Esophagus (tissue), 2 donors: ENCODE measurements around the gene KCNH6. TPM values are rescaled to one million over a fixed set of nuclear protein-coding genes. Genes with fewer than 3 reads are reported as not detected.

Source experiments
- H3K27ac ChIP-seq, 2 donors: one replicate each; pipeline ENCODE4 v1.5.1; 2013; ENCODE audit warnings: low read depth in 2 of 2, mild to moderate bottlenecking in 2 of 2, inconsistent platforms in 1 of 2, low read length in 1 of 2, moderate library complexity in 1 of 2
- H3K27me3 ChIP-seq, 2 donors: one replicate each; pipeline ENCODE4 v1.6.1; 2013; ENCODE audit warnings: low read length in 2 of 2, control low read depth in 1 of 2, mild to moderate bottlenecking in 1 of 2; ENCODE audit not compliant: insufficient read depth in 2 of 2, control insufficient read depth in 1 of 2
- H3K36me3 ChIP-seq, 2 donors: one replicate each; pipeline ENCODE4 v1.6.1; 2013; ENCODE audit warnings: low read length in 1 of 2; ENCODE audit not compliant: control insufficient read depth in 2 of 2, insufficient read depth in 2 of 2
- H3K4me1 ChIP-seq, 2 donors: one replicate each; pipeline ENCODE4 v1.6.1; 2013; ENCODE audit warnings: low read length in 1 of 2; ENCODE audit not compliant: control insufficient read depth in 2 of 2, insufficient read depth in 2 of 2
- H3K4me3 ChIP-seq, 2 donors: one replicate each; pipeline ENCODE4 v1.5.1; 2013; ENCODE audit warnings: low read length in 2 of 2, mild to moderate bottlenecking in 2 of 2, low read depth in 1 of 2, moderate library complexity in 1 of 2
- H3K9me3 ChIP-seq, 2 donors: one replicate each; pipeline ENCODE4 v1.6.1; 2013; ENCODE audit warnings: mild to moderate bottlenecking in 2 of 2, low read depth in 1 of 2, low read length in 1 of 2, moderate library complexity in 1 of 2; ENCODE audit not compliant: control insufficient read depth in 2 of 2, insufficient read depth in 1 of 2
- WGBS, 2 donors: extraction: QIAGEN DNeasy Blood & Tissue Kit; methylation state at CpG; one replicate each; pipeline ENCODE4 v1.1.7; 2013; 5-methylcytosine and 5-hydroxymethylcytosine counted together
- polyA plus RNA-seq, 2 donors: library from polyadenylated mRNA; stranded (reverse); fragments of 200-250 nt; gene quantifications; one replicate each; pipeline ENCODE4 v1.2.3, GENCODE V29; 2013
- donor health status: healthy with polysubstance abuse.
- donor health status: Bipolar disorder and iron deficiency.

Gene KCNH6
- polyA plus RNA-seq, 2 donors: 0.04 TPM; not detected in 1

DNA sequence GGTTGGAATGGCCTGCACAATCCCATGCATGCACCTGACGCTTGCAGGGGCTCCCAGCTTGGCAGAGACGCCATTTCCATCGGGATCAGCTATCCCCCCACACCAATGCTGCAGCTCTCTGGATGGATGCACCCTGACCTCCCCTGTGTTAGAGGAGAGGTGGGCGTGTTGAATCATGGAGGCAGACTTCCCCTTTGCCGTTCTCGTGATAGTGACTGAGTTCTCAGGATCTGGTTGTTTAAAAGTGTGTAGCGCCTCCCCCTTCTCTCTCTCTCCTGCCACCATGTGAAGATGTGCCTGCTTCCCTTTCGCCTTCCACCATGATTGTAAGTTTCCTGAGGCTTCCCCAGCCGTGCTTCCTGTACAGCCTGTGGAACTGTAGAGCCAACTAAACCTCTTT lies 17.8 kb upstream of the KCNH6 start:
- Histone ChIP-seq H3K36me3 (no peaks in the 10 kb centered on the region), H3K9me3 (peaks cover 0 to under 1% of the 10 kb centered on the region in 2 donors), H3K4me1 (no peaks in the 10 kb centered on the region), H3K4me3 (no peak overlapping the region), H3K27ac (no peak overlapping the region), H3K27me3 (peaks cover 0 to 3% of the 10 kb centered on the region in 2 donors)
- 88 to 91% methylated on average over 9 of the region's 9 CpGs for WGBS, 2 donors

DNA sequence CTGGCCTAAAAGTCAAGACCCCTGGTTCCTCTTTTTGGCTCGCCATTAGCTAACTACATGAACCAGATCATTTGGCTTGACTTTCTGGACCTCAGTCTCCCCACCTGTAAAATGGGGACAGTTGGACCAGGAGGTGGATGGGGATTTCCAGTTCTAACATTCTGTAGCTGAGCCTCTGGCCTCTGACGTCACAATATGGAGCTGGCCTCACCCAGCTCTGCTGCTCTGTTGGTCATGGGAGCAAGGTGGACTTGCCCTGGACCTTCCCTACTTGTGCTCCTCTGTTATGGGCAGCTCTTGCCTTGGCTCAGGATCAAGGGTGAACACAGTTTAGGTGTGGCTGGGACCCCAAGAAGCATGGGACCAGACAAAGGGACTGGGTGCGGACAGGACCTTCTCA lies 16.5 kb upstream of the KCNH6 start:
- Histone ChIP-seq H3K27ac (no peak overlapping the region), H3K4me3 (no peak overlapping the region), H3K27me3 (peaks cover 0 to 3% of the 10 kb centered on the region in 2 donors), H3K36me3 (no peaks in the 10 kb centered on the region), H3K4me1 (no peaks in the 10 kb centered on the region), H3K9me3 (peaks cover 0 to 2% of the 10 kb centered on the region in 2 donors)
- WGBS, 2 donors: 88 to 94% methylated on average over 3 of the region's 3 CpGs

DNA sequence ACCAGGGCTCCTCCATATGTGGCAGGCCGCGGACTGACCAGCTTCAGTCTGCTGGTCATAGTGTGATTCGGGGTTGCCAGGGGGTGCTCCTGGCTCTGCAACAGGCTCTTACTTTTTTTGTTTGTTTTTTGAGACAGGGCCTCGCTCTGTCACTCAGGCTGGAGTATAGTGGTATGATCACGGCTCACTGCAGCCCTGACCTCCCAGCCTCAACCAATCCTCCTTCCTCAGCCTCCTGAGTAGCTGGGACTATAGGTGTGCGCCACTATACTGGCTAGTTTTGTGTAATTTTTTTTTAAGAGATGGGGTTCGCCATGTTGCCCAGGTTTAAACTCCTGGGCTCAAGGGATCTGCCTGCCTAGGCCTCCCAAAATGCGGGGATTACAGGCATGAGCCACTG lies 11.8 kb upstream of the KCNH6 start:
- Histone ChIP-seq H3K27ac (no peak overlapping the region), H3K9me3 (peaks cover 0 to 2% of the 10 kb centered on the region in 2 donors), H3K4me1 (no peaks in the 10 kb centered on the region), H3K4me3 (no peak overlapping the region), H3K27me3 (no peaks in the 10 kb centered on the region), H3K36me3 (no peaks in the 10 kb centered on the region)
- 87 to 93% methylated on average over 8 of the region's 8 CpGs for WGBS, 2 donors

DNA sequence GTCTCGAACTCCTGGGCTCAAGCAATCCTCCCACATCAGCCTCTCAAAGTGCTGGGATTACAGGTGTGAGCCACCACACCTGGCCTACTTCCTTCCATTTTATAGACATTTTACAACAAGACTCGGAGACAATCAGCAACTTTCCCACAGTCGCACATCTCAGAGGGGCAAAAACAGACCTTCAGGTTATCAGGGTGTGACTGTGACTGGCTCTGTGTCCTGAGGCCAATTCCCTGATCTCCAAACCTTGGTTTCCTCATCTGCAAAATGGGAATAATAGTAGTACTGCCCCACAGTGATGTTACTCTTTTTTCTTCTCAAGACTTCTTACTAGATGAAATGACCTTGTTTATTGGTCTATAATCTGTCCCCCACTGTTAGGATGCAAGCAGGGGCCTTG lies 10.8 kb upstream of the KCNH6 start:
- Histone ChIP-seq H3K27me3 (no peaks in the 10 kb centered on the region), H3K27ac (no peak overlapping the region), H3K4me1 (no peaks in the 10 kb centered on the region), H3K9me3 (peaks cover 0 to 2% of the 10 kb centered on the region in 2 donors), H3K36me3 (no peaks in the 10 kb centered on the region), H3K4me3 (no peak overlapping the region)
- 84 to 88% methylated on average over 3 of the region's 3 CpGs for WGBS, 2 donors

DNA sequence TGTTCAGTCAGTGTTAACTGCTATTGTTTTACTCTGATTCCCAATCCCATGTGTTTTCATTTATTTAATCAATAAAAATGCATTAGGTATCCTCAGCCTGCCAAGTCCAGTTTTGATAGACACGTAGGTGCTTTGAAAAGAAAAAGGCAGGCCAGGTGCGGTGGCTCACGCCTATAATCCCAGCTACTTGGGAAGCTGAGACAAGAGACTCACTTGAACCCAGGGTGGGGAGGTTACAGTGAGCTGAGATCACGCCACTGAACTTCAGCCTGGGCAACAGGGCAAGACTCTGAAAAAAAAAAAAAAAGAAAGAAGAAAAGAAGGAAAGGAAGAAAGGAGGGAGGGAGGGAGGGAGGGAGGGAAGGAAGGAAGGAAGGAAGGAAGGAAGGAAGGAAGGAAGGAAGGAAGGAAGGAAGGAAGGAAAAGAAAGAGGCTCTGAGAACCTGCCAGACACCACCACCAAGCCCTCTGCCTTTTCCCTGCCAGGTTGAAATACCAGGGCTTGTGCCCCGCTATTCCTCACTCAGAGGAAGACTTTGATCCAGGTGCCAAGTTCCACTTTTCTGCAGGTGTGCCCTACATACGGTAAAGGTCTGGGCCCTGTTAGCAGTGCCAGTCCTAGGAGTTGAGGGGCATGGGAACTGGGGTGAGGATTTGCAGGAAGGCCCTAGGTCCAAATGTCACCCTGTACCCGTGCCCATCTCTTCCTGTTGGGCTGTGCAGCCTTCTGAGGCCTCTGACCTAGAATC lies 10.1 kb upstream of the KCNH6 start:
- H3K4me3 ChIP-seq: no peak overlapping the region
- 60 to 64% methylated on average over 7 of the region's 7 CpGs for WGBS, 2 donors
- no peak overlapping the region for H3K27ac ChIP-seq
- H3K9me3 ChIP-seq: peaks cover 0 to 2% of the 10 kb centered on the region in 2 donors
- H3K4me1 ChIP-seq: no peaks in the 10 kb centered on the region
- no peaks in the 10 kb centered on the region for H3K36me3 ChIP-seq
- H3K27me3 ChIP-seq: no peaks in the 10 kb centered on the region

DNA sequence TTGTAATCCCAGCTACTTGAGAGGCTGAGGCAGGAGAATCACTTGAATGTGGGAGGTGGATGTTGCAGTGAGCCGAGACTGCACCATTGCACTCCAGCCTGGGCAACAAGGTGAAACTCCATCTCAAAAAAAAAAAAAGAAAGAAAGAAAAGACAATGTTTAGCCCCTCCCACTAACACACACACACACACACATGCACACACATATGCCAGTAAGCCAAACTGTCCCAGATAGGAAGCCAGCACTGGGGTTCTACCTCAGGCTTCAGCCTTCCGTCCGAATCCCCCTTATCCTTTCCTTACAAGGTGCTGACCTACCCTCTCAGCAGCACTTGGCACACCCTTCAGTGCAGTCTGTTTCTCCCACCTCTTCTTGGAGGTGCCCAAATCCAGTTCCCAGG lies 8.7 kb upstream of the KCNH6 start:
- Histone ChIP-seq H3K4me3 (no peak overlapping the region), H3K9me3 (peaks cover 0 to 2% of the 10 kb centered on the region in 2 donors), H3K27me3 (no peaks in the 10 kb centered on the region), H3K27ac (no peak overlapping the region), H3K4me1 (peaks cover 0 to 2% of the 10 kb centered on the region in 2 donors), H3K36me3 (no peaks in the 10 kb centered on the region)
- 86 to 88% methylated on average over 3 of the region's 3 CpGs for WGBS, 2 donors

DNA sequence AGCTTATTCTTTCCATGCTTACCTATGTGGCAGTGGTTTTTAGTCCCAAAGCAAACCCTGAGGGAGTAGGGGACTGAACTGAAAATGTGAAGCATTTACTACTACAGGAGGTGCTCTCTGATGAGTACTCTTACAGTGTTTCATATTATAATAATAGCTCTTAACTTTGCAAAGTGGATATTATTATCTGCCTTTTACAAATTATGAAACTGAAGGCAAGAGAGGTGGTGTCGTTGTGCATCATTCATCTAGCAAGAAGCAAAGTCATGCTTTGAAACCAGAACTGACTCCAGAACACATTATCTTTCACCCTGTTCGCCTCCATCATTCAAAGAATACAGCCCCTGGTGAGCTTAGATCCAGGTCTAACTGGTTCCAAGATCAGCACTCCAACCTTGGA lies 8.2 kb upstream of the KCNH6 start:
- H3K27me3 ChIP-seq: no peaks in the 10 kb centered on the region
- no peaks in the 10 kb centered on the region for H3K36me3 ChIP-seq
- H3K4me1 ChIP-seq: peaks cover 0 to 2% of the 10 kb centered on the region in 2 donors
- peaks cover 0 to 2% of the 10 kb centered on the region in 2 donors for H3K9me3 ChIP-seq
- H3K4me3 ChIP-seq: no peak overlapping the region
- 79 to 84% methylated on average over 2 of the region's 2 CpGs for WGBS, 2 donors
- no peak overlapping the region for H3K27ac ChIP-seq

DNA sequence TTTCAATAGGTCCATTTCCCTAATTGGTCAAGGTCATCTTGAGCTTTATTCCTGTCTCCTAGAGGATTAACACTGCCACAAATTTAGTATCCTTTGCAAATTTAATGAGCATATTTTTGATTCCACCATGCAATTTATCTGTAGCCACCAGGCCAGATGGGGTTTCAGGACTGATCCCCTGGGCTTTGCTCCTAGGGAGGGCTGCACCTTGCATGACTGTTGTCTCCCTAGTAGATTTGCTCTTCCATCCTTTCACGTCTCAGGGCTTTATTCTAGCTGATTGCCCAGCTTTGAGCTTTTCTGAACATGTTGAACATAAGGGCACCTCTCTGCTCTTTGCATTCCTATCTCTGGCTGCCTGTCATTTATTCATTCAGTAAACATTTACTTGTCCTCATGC lies 7.7 kb upstream of the KCNH6 start:
- WGBS, 2 donors: 43 to 45% methylated on average over 1 of the region's 1 CpG
- no peaks in the 10 kb centered on the region for H3K27me3 ChIP-seq
- no peak overlapping the region for H3K4me3 ChIP-seq
- H3K4me1 ChIP-seq: peaks cover 0 to 2% of the 10 kb centered on the region in 2 donors
- no peaks in the 10 kb centered on the region for H3K36me3 ChIP-seq
- no peak overlapping the region for H3K27ac ChIP-seq
- H3K9me3 ChIP-seq: peaks cover 0 to under 1% of the 10 kb centered on the region in 2 donors

DNA sequence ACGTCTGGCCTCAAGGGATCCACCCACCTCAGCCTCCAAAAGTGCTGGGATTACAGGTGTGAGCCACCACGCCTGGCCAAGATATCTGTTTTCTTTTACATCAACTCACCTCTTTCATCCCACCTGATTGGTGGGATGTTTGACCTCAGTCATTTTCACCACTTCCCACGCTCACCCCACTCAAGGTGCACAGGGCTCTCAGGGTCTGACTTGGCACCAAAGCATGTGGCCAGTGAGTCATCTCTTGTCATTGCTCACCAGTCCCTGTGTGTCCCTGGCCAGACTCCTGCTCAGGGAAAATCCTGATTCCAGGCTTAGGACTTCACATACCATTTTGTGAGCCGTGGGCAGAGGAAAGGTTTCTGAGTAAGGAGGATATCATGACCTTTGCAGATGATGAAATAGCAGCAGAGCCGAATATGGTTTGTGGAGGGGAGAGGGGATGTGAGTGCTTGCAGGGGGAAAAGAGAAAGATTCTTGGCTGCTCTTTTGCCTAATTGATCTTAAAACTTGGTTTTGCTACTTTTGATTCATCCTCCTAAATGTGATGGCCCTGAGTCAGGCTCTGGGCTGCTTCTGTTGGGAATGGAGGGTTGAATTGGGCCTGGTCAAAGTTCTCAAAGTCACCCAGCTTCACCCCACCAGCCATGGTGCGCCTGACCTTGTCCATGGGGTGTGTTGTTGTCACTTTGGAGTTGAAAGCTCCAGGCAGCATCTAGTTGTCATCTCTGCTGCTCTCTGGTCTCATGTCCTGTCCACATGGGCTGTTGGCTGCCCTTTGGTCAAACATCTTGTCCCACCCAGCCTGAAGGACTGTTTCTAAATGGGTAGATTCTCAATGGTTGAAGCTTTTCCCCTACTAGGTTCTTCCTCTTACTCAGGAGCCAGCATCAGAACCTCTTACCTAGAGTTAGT lies 6.0 kb upstream of the KCNH6 start:
- Histone ChIP-seq H3K27me3 (no peaks in the 10 kb centered on the region), H3K4me3 (no peak overlapping the region), H3K9me3 (no peaks in the 10 kb centered on the region), H3K36me3 (no peaks in the 10 kb centered on the region), H3K27ac (no peak overlapping the region), H3K4me1 (peaks cover 0 to 2% of the 10 kb centered on the region in 2 donors)
- WGBS, 2 donors: 69 to 72% methylated on average over 6 of the region's 6 CpGs
